GM19463 (cell line): Measurements from ENCODE around the gene AGXT.
"Not testable (repeated sequence)": the region's sequence is repeated elsewhere in the genome, so short reads cannot be mapped to it uniquely, and the experiment has no call there.

Experiments
- ATAC-seq: cut with Tn5 transposase; IDR thresholded peaks from one replicate; pipeline ENCODE4 v1.9.1; 2021; ENCODE audit warnings: mild to moderate bottlenecking, moderate library complexity; ENCODE audit not compliant: unreplicated experiment

The AGXT gene

DNA sequence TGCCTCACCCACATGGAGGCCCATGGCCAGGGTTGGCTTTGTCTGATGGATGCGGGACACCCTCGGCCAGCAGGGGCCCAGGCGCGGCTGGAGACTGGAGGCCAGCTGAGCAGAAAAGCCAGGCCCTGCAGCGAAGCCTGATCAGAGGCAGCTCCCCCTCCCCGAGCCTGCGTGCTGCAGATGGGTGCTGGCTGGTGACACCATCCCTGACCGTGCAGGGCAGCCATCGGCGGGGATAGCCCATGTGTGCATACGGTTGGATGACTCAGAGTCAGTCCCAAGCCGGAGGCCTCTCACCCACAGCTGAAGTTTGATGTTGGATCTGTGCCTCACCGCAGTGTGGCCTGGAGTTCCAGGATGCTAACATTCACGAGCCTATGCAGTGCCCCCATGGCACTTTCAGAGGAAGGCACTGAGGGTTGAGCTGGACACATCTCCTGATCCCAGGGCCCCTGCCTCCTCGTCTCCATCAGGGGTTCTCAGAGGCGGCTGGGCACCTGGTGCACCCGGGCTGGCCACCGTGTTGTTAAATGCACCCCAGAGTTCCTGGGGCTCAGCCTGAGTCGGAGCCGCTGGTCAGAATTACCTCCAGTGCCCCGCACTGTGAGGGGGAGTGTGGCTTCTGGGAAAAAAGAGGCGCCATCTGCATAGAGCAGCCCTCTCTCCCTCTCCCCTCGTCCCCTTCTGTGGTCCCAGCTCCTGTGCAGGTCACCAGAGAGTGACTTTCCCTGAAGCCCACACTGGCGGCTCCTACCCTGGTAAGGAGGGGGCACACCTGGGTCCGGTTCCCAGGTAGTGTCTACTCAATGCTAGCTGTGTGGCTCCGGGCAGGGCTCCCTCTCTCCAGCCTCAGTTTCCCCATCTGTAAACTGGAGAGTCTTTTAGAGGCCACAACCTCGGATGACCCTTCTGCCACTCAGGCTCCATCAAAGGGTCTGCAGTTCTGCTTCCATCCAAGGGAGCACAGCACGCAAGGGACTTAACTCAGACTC, 29.2 kb upstream of the AGXT start:
- ATAC-seq, result no peak

DNA sequence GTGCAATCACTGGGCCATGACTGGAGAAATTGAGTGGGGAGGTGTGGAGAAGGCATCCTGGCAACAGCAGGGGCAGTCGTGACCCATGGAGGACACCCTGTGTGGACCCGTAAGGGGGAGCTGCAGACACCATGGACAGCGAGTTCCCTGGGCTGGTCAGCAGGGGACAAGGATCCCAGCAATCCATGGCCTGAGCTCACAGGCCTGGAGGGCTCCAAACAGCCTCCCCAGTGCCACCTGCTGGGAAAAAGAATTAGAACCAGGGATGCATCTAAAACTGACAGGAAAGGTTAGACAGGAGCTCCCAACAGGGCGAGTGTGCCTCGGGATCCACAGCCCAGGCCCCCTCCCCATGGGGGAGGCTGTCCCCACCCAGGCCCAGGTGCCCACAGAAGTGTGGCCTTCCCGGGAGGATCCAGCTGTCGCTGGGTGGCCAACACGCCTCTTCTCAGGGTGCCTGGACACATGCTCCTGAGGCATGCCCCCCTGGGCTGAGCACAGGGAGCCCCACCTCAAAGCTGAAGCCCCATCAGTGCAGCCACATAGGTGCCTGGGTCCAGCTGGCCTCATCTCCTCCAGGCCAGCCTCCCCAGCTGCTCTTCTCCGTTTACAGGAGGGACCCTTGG, 28.1 kb upstream of the AGXT start:
- ATAC-seq, result no peak

DNA sequence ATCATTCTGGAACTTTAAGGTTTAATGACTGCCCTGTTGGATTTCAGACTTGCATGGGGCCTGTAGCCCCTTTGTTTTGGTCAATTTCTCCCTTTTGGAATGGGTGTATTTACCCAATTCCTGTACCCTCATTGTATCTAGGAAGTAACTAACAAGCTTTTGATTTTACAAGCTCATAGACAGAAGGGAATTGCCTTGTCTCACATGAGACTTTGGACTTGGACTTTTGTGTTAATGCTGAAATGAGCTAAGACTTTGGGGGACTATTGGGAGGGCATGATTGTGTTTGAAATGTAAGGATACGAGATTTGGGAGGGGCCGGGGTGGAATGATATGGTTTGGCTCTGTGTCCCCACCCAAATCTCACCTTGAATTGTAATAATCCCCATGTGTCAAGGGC, 22.3 kb upstream of the AGXT start:
- ATAC-seq, result not testable (repeated sequence)

DNA sequence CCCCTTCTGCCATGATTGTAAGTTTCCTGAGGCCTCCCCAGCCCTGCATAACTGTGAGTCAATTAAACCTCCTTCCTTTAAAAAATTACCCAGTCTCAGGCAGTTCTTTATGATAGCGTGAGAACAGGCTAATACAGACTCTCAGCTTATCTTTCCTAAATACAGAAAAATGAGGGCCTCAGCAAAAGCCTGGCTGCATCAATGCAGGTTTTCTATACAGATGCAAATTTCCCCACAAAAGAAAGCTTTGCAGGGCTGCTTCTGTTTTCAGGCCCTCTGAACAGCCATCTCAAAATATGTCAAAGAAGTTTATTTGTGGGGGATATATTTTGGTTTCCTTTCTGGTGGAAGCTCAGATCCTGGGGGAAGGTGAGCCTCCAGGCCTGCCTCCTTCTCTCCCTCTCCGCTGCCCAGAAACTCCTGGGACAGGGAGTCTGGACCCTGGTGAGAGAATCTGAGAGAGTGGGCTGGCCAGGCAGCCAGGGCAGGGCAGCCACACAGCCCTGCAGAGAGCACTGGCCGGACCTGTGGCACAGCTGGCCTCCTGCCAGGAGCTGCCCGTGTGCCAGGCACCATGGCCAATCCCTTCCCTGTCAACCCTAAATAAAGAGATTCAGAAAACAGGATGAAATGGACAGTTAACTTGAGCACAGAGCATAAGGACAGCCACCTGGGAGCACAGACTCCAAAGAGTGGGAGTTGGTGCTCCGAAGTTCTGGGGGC, 21.6 kb upstream of the AGXT start:
- ATAC-seq, result no peak

DNA sequence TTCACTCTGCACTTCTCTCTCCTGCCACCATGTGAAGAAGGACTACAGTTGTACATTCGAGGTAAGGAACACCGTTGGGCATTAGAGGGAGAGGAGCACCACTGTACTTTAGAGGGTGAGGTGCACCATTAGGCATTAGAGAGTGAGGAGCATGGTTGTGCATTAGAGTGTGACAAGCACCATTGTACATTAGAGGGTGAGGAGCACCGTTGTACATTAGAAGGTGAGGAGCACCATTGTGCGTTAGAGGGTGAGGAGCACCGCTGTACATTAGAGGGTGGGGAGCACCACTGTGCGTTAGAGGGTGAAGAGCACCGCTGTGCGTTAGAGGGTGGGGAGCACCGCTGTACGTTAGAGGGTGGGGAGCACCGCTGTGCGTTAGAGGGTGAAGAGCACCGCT, 20.8 kb upstream of the AGXT start:
- no peak for ATAC-seq

DNA sequence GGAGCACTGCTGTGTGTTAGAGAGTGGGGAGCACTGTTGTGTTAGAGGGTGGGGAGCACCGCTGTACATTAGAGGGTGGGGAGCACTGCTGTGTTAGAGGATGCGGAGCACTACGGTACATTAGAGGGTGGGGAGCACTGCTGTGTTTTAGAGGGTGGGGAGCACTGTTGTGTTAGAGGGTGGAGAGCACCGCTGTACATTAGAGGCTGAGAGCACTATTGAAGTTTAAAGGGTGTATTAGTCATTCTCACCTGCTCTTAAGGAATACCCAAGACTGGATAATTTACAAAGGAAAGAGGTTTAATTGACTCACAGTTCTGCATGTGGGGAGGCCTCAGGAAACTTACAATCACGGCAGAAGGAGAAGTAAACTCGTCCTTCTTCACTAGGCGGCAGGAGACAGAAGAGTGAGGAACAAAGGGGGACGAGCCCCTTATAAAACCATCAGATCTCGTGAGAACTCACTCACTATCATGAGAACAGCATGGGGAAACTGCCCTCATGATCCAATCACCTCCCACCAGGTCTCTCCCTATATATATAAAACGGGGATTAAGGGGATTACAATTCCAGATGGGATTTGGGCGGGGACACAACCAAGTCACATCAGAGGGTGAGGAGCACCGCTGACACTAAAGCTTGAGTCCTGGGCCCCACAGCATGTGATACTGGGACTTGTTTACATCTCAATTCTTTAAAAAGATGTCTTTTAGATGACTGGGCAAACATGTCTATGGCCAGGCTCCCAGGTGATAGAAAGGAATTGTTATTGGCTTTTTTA, 19.5 kb upstream of the AGXT start:
- ATAC-seq, result no peak

DNA sequence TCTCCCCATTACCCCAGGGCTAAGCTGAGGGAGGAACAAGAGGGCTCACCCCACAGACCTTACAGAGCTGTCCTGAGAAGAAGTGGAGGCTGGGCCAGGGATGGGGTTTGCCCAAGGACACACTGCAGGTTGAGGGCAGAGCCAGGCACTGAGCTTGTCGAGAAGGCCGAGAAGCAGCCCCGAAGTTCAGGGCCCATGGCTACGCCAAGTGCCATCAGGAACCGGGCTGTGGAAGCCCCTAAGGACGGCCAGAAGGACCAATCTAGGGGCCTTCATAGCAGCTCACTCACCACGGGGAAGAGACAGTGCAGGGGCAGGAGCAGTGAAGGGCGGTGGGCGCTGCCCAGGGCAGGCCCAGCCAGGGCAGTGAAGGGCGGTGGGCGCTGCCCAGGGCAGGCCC, 18.6 kb upstream of the AGXT start:
- ATAC-seq, result no peak

DNA sequence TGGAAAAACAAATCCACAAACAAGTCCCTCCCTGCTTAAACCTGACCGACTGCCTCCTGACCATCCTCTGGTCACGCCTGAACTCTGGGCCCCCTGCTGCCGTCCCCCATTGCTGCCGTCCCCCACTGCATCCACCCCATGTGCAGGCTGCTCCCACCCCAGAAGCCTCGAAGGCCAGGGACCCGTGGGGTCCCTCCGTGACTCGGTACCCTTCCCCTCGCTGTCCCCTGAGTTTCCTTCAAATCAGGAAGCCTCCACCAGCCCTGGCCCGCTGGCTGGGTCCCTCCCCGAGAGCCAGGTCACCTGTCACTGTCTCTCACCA, 17.9 kb upstream of the AGXT start:
- no peak for ATAC-seq

DNA sequence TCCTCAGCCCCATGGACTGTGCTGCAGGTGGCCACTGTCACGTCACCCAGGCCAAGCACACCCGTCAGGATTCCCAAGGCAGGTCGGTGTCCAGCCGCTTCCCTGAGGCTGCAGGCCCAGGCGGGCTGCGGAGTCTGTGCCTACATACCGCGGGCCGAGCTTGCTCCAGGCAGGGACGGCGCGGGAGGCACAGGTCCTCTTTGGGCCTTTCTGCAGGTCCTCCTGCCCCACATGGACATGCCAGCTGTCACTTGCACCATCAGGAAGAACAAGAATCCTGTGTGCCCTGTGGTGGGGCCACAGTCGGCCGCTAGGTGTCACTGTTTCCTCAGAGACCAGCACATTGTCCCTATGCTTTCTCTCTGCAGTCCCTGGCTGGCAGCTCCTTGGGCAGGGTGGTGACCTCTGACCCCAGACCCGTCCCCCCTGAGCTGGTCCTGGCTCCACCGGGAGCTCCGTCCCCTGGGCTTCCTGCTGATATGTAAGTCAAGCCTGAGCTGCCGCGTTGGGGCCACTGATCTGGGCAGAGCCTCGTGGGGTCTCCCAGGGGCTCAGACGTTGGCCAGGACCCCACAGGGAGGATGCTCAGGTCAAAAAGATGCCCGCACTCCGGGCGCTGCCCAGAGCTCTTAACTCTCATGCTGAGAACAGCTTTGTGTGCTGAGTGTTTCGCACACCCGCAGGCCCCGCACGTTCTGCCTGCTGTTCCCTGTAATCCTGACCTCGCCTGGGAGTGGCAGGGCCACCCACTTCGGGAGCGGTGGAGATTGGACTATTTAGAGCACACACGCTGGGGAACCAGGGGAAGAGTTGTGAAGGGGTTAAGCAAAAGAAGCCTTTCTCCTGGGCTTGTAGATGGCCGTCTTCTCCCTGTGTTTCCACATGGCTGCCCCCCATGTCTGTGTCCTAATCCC, 17.3 kb upstream of the AGXT start:
- no peak for ATAC-seq

DNA sequence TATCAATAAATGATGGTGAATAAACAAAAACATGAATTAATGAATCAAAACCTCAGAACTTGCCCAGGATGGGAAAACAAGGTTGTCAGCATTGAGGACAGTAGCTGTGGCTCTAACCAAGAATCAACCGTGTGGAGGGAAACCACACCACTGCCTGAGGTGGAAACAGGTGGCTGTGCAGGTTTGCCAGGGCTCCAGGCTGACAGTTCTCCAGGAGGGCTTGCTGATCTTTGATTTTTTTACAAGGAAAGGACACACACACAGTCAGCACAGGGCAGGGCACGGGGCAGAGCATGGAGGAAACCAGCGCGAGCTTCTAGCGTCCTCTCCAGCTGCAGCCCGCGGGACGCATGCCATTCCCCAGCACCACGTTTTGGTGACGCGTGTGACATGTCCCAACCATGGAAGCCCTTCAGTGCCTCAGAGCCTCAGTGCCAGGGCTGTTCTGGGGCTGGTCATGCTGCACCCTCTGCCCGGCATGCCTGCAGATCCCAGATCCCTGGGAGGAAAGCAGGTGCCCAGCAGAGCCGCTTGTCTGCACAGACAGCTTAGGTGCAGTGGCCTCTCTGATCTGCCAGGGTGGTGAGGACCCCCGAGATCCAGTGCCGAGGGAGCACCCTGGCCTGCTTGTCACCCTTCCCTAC, 15.8 kb upstream of the AGXT start:
- ATAC-seq, result no peak

DNA sequence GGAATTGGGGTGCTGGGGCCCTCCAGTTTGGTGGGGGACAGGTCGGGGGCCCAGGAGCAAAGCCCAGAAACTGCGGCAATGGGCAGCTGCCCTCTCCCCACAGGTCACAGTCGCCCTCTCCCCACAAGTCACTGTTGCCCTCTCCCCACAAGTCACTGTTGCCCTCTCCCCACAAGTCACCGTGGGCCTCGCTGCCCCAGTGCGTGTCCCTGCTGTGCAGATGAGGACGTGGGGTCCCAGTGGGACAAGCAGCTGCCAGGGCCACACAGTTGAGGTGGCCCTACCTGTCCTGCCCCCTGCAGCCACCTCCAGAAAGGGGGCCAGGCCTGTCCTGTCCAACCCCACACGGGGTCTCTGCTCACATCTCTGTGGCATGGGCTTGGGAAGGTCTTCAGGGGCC, 13.0 kb upstream of the AGXT start:
- ATAC-seq, result no peak

DNA sequence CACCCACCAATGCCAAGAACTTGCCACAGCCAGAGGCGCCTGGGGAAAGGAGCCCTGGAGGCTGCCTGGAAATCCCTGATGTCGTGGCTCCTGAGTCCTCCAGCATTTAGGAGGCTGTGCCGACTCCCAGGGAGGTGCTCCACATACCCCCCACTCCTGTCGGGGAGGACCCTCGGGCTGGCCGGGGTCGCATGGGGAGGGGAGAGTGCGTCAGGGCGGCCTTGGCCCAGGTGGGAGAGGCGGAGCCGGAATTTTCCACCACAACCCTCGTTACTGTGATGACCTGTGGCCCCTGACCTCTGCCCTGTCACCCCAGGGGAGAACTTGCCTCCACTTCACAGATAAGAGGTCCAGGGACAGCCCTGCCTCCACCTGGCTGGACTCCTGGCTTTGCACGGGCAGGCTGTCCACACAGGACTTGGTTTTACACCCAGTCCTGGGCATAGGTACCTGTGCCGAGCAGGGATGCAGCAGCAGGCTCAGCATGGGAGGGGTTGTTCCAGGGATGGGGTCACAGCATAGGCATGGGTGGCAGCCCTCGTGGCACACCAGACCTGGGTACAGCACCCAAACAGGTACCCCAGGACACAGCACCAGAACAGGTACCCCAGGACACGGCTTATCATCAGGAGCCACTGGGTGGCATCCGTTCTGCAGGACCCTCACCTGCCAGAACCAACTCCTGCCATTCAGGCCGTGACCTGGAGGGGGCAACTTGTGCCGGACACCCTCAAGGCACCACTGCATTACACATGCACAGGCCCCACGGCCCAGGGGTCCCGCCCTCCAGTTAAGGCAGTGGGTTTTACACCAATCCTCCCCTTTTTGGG, 12.3 kb upstream of the AGXT start:
- no peak for ATAC-seq

DNA sequence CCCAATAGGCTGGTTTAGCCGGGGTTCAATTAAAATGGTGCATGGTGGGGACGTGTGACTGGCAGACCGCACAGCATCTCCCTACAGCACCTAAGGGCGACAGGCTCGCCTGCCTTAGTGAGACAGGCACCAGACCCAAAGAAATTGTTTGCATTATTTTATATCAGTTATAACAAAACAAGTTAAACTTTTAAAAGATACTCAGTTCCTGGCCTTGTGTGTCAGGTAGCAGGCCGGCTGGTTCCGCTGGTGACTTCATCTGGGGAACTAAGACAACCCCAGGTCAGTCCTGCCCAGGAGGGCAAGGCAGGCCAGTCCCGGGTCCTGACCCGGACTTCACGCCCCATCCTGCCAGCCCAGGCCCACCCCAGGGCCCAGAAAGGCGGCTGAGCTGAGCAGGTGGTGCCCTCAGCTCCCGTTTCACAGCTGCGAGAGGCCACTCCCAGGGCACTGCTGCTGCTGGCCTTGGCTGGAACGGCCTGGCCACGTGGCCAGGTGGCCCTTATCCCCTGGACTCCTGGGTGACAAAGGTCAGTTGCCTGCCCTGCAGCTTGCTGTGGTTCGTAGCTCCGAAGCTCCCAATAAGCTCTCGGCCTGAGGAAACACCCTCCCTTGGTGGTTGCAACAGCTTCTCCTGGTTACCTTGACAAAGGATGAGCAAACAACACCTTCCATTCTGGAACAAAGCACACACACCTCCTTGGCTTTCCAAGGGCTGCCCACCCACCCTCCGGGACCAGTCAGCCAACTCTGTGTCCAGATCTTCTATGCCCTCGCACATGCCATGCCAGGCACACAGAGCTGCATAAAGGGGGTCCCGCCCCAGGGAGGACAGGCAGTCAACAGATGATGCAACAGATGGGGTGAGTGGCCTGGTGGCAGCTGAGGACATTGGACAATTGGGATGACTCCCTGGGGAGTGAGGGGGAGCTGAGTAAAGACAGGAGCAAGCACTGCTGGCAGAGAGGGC, 11.3 kb upstream of the AGXT start:
- no peak for ATAC-seq

DNA sequence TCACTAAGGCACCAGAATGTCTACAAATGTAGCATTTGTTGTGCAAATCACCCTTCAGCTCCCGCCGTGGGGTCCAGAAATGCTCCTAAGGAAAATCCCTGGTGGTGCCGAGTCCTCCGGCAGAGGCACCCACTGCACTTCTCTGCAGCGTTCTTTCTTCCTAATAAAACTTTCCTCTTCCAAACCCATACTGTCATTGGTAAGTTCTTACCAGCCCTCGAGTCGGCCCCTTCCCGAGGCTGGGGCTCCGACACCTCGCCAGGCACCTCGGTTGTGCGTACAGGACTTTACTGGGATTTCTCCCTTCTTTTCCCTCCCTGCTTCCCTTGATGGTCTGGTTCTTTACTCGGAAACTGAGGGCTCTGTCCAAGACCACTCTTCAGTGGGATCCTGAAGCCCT, 10.3 kb upstream of the AGXT start:
- ATAC-seq, result no peak

DNA sequence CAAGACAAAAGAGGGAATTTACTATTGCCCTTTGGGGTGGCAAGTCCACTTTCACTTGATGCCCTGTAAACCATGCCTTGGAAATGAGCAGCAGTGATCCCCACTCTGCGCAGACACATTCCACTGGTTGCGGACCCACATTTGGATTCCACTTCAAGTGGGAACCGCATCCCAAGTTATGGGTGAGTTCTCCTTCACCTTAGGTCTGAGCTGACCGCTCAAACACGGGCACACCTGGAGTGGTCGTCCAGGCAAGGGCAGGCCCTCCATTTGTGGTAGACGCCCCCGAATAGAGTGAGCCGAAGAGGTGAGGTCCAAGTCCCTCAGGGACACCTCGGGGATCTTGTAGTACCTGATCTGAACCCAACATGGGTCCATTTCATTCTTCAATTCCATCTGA, 9.8 kb upstream of the AGXT start:
- ATAC-seq, result no peak

DNA sequence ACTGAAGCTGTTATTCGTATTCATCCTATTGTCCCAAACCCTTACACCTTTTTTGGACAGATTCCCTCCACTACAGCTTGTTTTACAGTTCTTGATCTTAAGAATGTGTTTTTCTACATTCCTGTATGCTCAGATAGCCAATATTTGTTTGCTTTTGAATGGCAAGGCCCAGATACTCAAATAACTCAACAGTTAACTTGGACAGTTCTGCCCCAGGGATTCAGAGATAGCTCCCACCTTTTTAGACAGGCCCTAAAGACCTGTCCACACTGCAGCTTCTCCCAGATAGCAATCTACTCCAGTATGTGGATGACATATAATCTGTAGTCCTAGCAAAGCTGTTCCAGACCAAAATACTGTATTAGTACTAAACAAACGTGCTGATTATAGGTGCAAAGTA, 7.1 kb upstream of the AGXT start:
- ATAC-seq, result no peak

DNA sequence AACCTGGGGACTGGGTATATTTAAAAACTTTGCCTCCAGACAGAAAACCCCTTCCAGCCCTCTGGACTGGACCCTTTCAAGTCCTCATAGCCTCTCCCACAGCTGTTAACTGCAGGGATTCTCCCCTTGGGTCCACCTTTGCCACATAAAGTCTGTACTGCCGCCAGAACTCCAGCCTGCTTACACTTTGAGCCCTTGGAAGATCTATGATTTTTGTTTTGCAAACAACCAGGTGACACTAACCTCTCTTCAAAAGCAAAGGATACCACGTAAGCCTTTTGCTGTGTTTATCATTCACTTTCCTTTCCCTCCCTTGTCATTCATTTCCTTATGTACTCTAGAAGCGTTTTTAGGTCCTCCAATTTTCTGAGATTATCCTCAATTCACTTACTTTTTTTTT, 4.1 kb upstream of the AGXT start:
- no peak for ATAC-seq

DNA sequence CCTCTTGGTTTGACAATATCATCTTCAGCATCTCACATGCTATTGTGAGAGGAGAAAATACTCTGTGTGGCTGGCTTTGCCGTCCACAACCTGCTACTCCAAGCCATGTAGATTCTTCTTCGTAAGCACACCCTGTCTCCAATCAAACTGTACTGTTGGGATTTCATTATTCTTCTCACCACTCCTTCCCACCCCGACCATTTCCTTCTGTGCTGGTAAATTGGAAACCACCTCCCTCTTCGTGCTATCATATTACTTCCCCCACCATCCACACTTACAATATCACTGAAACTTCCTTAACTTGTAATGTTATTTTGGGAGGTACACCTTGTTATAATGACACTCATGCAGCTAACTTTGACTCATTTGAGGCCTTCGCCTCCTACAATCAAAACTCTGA, 3.2 kb upstream of the AGXT start:
- ATAC-seq, result no peak
